Neural cell (in vitro differentiated cells): Measurements from ENCODE around the gene LAYN. TPM values are rescaled to one million over a fixed set of nuclear protein-coding genes. Genes with fewer than 3 reads are reported as not detected.

Experiments used
- H2AFZ ChIP-seq: fragments of 200-600, 300-800 bp; sonication (generic), shearing (Covaris generic); 2 replicates; pipeline ENCODE4 v1.6.0; 2014; ENCODE audit warnings: low read depth, mild to moderate bottlenecking, antibody characterized with exemption, low read length, moderate library complexity
- H3F3A ChIP-seq: fragments of 200-600 bp; shearing (Covaris generic); 2 replicates; pipeline ENCODE4 v1.6.1; 2016; ENCODE audit warnings: mild to moderate bottlenecking, moderate library complexity, mixed read lengths, antibody characterized with exemption, low read length; ENCODE audit not compliant: insufficient read depth, poor library complexity, severe bottlenecking
- H3K27ac ChIP-seq: fragments of 200-600, 300-800 bp; sonication (generic), shearing (Covaris generic); 2 replicates; pipeline ENCODE4 v1.5.1; 2014; ENCODE audit warnings: mild to moderate bottlenecking, low read length, moderate library complexity
- H3K27me3 ChIP-seq: fragments of 300-800, 200-600 bp; sonication (generic), shearing (Covaris generic); 2 replicates; pipeline ENCODE4 v1.6.0; 2014; ENCODE audit warnings: mild to moderate bottlenecking, low read depth, low read length, moderate library complexity; ENCODE audit not compliant: insufficient read depth
- H3K36me3 ChIP-seq: fragments of 300-800, 200-600 bp; sonication (generic), shearing (Covaris generic); 2 replicates; pipeline ENCODE4 v1.5.1; 2014; ENCODE audit warnings: mild to moderate bottlenecking, antibody characterized with exemption, low read length, moderate library complexity; ENCODE audit not compliant: insufficient read depth
- H3K4me2 ChIP-seq: fragments of 300-800, 200-600 bp; sonication (generic), shearing (Covaris generic); 2 replicates; pipeline ENCODE4 v1.6.0; 2014; ENCODE audit warnings: mild to moderate bottlenecking, low read length
- H3K4me3 ChIP-seq: fragments of 300-800, 200-600 bp; sonication (generic), shearing (Covaris generic); 2 replicates; pipeline ENCODE4 v1.5.1; 2014; ENCODE audit warnings: mild to moderate bottlenecking, low read length, moderate library complexity
- H3K79me2 ChIP-seq: fragments of 200-600 bp; shearing (Covaris generic); replicated peaks from 2 replicates; pipeline ENCODE4 v1.6.0; 2014; ENCODE audit warnings: mild to moderate bottlenecking, low read length, moderate library complexity; ENCODE audit not compliant: insufficient read depth
- H3K9ac ChIP-seq: fragments of 300-800, 200-600 bp; sonication (generic), shearing (Covaris generic); 2 replicates; pipeline ENCODE4 v1.6.1; 2016; ENCODE audit warnings: mild to moderate bottlenecking, low read length, mixed read lengths
- H3K9me2 ChIP-seq: fragments of 200-600 bp; shearing (Covaris generic); 2 replicates; pipeline ENCODE4 v1.6.1; 2016; ENCODE audit warnings: mild to moderate bottlenecking, low read length, mixed read lengths; ENCODE audit not compliant: insufficient read depth
- H3K9me3 ChIP-seq: fragments of 200-600, 300-800 bp; sonication (generic), shearing (Covaris generic); 2 replicates; pipeline ENCODE4 v1.6.1; 2016; ENCODE audit warnings: mild to moderate bottlenecking, mixed run types, low read length, moderate library complexity, mixed read lengths
- H4K20me1 ChIP-seq: fragments of 200-600 bp; shearing (Covaris generic); 2 replicates; pipeline ENCODE4 v1.6.1; 2016; ENCODE audit warnings: mild to moderate bottlenecking, mixed run types; ENCODE audit not compliant: insufficient read depth
- EP300 ChIP-seq: fragments of 450-650 bp; conservative IDR thresholded peaks from 2 replicates; pipeline ENCODE4 v1.6.1; 2014; ENCODE audit warnings: antibody characterized with exemption, mild to moderate bottlenecking, moderate library complexity; ENCODE audit not compliant: poor library complexity, severe bottlenecking
- EZH2 ChIP-seq: fragments of 200-600, 300-800 bp; shearing (Covaris generic), sonication (generic); IDR thresholded peaks from 2 replicates; pipeline ENCODE4 v1.6.1; 2014; ENCODE audit warnings: antibody characterized with exemption, low read length, borderline replicate concordance, mild to moderate bottlenecking; ENCODE audit not compliant: insufficient read depth, poor library complexity, severe bottlenecking
- MXI1 ChIP-seq: fragments of 450-650 bp; conservative IDR thresholded peaks from 2 replicates; pipeline ENCODE4 v1.6.1; 2014; ENCODE audit warnings: antibody characterized with exemption, mild to moderate bottlenecking; ENCODE audit not compliant: poor library complexity, severe bottlenecking
- POLR2AphosphoS5 ChIP-seq: IDR thresholded peaks from 2 replicates; pipeline ENCODE4 v1.6.1; 2012
- RAD21 ChIP-seq: fragments of 450-650 bp; conservative IDR thresholded peaks from 2 replicates; pipeline ENCODE4 v1.6.1; 2014; ENCODE audit warnings: antibody characterized with exemption, mild to moderate bottlenecking, moderate library complexity
- SMC3 ChIP-seq: fragments of 450-650 bp; conservative IDR thresholded peaks from 2 replicates; pipeline ENCODE4 v1.6.1; 2014; ENCODE audit warnings: antibody characterized with exemption, mild to moderate bottlenecking, moderate library complexity; ENCODE audit not compliant: poor library complexity
- TAF1 ChIP-seq: IDR thresholded peaks from 2 replicates; pipeline ENCODE4 v1.6.1; 2012; ENCODE audit warnings: low read depth
- polyA plus RNA-seq: library from polyadenylated mRNA; depleted of rRNA; stranded (reverse); fragments of >200 nt; gene quantifications from 2 replicates; pipeline ENCODE4 v1.2.3, GENCODE V29; 2014
- TF ChIP-seq, protein P1 (sequence below): IDR thresholded peaks from 2 replicates; pipeline ENCODE4 v1.6.1; 2012; ENCODE audit warnings: borderline replicate concordance
- TF ChIP-seq, protein P2 (sequence below): fragments of 450-650 bp; IDR thresholded peaks from 2 replicates; pipeline ENCODE4 v1.5.1; 2014; ENCODE audit warnings: antibody characterized with exemption, mild to moderate bottlenecking, moderate library complexity; ENCODE audit not compliant: poor library complexity, severe bottlenecking

Gene LAYN
- polyA plus RNA-seq, 1 donor from 2014 or later, result not detected

DNA sequence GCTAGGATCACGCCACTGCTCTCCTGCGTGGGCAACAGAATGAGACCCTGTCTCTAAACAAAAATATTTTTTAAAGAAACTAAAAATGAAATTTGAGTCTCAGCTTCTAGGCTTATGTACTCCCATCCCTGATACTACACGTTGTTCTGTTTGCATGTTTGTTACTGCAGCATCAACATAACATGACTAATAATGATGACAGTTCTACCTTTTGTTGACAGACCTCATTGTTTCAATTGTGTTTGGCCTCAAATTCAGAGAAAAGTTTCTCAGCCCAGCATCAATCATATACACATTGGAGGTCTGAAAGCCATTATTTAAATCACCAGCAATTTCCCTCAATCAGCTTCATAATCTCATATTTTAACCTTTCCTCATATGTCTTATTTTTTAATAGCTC lies 20.8 kb downstream of the LAYN start:
- no peaks in the 10 kb centered on the region for H3K79me2 ChIP-seq
- H3K9ac ChIP-seq, result no peak overlapping the region
- H3K27ac ChIP-seq, result no peak overlapping the region
- H3K27me3 ChIP-seq, result no peaks in the 10 kb centered on the region
- H2AFZ ChIP-seq, result no peak overlapping the region
- no peaks in the 10 kb centered on the region for H3K36me3 ChIP-seq
- TF ChIP-seq, protein P1, sequence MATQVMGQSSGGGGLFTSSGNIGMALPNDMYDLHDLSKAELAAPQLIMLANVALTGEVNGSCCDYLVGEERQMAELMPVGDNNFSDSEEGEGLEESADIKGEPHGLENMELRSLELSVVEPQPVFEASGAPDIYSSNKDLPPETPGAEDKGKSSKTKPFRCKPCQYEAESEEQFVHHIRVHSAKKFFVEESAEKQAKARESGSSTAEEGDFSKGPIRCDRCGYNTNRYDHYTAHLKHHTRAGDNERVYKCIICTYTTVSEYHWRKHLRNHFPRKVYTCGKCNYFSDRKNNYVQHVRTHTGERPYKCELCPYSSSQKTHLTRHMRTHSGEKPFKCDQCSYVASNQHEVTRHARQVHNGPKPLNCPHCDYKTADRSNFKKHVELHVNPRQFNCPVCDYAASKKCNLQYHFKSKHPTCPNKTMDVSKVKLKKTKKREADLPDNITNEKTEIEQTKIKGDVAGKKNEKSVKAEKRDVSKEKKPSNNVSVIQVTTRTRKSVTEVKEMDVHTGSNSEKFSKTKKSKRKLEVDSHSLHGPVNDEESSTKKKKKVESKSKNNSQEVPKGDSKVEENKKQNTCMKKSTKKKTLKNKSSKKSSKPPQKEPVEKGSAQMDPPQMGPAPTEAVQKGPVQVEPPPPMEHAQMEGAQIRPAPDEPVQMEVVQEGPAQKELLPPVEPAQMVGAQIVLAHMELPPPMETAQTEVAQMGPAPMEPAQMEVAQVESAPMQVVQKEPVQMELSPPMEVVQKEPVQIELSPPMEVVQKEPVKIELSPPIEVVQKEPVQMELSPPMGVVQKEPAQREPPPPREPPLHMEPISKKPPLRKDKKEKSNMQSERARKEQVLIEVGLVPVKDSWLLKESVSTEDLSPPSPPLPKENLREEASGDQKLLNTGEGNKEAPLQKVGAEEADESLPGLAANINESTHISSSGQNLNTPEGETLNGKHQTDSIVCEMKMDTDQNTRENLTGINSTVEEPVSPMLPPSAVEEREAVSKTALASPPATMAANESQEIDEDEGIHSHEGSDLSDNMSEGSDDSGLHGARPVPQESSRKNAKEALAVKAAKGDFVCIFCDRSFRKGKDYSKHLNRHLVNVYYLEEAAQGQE, result no peak
- TF ChIP-seq EZH2, result no peak
- no peak for TF ChIP-seq POLR2AphosphoS5
- TF ChIP-seq, protein P2, sequence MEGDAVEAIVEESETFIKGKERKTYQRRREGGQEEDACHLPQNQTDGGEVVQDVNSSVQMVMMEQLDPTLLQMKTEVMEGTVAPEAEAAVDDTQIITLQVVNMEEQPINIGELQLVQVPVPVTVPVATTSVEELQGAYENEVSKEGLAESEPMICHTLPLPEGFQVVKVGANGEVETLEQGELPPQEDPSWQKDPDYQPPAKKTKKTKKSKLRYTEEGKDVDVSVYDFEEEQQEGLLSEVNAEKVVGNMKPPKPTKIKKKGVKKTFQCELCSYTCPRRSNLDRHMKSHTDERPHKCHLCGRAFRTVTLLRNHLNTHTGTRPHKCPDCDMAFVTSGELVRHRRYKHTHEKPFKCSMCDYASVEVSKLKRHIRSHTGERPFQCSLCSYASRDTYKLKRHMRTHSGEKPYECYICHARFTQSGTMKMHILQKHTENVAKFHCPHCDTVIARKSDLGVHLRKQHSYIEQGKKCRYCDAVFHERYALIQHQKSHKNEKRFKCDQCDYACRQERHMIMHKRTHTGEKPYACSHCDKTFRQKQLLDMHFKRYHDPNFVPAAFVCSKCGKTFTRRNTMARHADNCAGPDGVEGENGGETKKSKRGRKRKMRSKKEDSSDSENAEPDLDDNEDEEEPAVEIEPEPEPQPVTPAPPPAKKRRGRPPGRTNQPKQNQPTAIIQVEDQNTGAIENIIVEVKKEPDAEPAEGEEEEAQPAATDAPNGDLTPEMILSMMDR, result no peak
- no peak for TF ChIP-seq MXI1
- no peak for TF ChIP-seq SMC3
- TF ChIP-seq TAF1, result no peak
- H3K9me3 ChIP-seq, result no peaks in the 10 kb centered on the region
- no peaks in the 10 kb centered on the region for H3K9me2 ChIP-seq
- no peaks in the 10 kb centered on the region for H4K20me1 ChIP-seq
- no peak overlapping the region for H3K4me2 ChIP-seq
- no peaks in the 10 kb centered on the region for H3F3A ChIP-seq
- no peak overlapping the region for H3K4me3 ChIP-seq

DNA sequence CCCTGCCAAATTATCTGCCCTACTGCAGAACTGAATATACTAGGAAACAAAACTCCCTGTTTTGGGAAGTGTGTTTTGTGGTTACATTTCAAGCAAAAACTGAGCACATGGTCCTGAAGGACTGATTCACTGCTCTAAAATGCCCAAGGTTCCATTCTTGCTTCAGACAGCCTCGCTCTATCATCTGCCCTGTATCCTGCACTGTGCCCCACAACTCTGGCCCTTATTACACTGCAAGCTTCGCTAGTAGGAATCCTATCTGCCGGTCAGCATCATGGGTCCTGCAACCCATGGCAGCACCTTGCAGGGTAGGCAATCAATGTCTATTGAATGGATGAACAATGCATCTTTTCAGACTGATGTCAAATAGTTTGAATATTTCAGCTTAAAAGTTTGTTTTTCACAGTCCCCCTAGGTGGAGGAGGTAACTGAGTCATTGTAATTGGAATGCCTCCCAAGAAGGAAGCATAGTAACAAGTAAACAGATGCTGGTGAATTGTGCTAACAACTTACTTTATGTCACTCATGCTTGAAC lies 21.3 kb downstream of the LAYN start:
- Histone ChIP-seq H3K9ac (no peak overlapping the region), H3K36me3 (no peaks in the 10 kb centered on the region), H3K79me2 (no peaks in the 10 kb centered on the region), H3F3A (no peaks in the 10 kb centered on the region), H3K27me3 (no peaks in the 10 kb centered on the region), H3K9me3 (no peaks in the 10 kb centered on the region), H3K9me2 (no peaks in the 10 kb centered on the region), H2AFZ (no peak overlapping the region), H4K20me1 (no peaks in the 10 kb centered on the region), H3K27ac (no peak overlapping the region), H3K4me2 (no peak overlapping the region), H3K4me3 (no peak overlapping the region)
- no peak for TF ChIP-seq EP300
- TF ChIP-seq SMC3, result no peak
- TF ChIP-seq EZH2, result no peak
- TF ChIP-seq, protein P1, result no peak
- TF ChIP-seq TAF1, result no peak
- TF ChIP-seq, protein P2, result no peak
- TF ChIP-seq RAD21, result no peak
- TF ChIP-seq POLR2AphosphoS5, result no peak
- TF ChIP-seq MXI1, result no peak
